IPS DF 4.7 (cell line): ENCODE data around the gene NELL2.
"Not testable (repeated sequence)": the region's sequence is repeated elsewhere in the genome, so short reads cannot be mapped to it uniquely, and the experiment has no call there.

Experiments used
- DNase-seq: peaks from one replicate; pipeline ENCODE4 v3.0.0-alpha.2; 2013; ENCODE audit warnings: low spot score; ENCODE audit errors: extremely low read depth

The NELL2 gene

GRCh38 chr12:44875954-44876543, at the start of gene NELL2:
TSS of gene NELL2 (minus strand) at chr12:44876315. CDS start at chr12:44875869, 446 bp downstream.
- DNase-seq: no peak

GRCh38 chr12:44921736-44922135, 45.6 kb upstream of the NELL2 start:
- no peak for DNase-seq

GRCh38 chr12:44917141-44917540, 41.0 kb upstream of the NELL2 start:
- no peak for DNase-seq

DNA sequence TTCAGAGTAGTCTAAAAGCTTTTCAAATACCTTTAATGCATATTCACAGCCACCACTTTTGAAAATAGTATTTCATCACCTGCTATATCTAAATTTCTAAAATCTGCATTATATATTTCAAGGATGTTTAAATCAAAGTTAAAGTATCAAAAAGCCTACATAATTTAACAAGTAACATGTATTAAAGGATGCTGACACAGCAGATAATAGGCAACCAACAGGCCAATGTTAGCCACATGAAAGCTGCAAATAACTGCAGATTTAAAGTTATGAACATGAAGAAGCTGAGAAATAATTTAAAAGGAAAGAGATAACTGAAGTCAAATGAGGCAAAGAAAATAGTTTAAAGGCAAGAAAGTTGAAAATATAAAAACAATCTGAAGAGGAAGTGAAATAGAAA, 39.8 kb upstream of the NELL2 start:
- no peak for DNase-seq

GRCh38 chr12:44904321-44904720, 28.2 kb upstream of the NELL2 start:
- DNase-seq: no peak

DNA sequence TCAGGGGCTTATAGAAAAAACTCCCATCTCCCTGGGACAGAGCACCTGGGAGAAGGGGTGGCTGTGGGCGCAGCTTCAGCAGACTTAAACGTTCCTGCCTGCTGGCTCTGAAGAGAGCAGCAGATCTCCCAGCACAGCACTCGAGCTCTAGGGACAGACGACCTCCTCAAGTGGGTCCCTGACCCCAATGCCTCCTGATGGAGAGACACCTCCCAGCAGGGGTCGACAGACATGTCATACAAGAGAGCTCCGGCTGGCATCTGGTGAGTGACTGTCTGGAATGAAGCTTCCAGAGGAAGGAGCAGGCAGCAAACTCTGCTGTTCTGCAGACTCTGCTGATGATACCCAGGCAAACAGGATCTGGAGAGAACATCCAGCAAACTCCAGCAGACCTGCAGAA, 22.0 kb upstream of the NELL2 start:
- DNase-seq: not testable (repeated sequence)

GRCh38 chr12:44889926-44890325, 13.8 kb upstream of the NELL2 start:
- DNase-seq: no peak

DNA sequence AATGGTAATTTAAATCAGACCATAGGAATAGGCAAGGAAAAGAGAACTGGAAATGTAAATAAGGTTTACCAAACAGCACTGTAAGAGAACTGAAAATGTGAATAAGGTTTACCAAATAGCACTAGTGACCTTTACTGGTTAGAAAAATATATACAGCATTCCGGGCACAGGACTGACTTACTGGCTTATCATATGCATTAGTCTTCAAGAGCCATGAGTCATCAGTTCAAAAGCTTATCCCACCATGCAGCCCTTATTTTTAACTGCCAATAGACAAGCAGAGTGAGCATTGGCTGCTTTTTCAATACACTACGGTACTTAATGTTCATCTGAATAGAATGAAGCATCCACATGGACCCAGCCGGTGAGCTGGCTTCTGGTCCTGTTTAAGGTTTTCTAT, 13.0 kb upstream of the NELL2 start:
- DNase-seq: no peak

DNA sequence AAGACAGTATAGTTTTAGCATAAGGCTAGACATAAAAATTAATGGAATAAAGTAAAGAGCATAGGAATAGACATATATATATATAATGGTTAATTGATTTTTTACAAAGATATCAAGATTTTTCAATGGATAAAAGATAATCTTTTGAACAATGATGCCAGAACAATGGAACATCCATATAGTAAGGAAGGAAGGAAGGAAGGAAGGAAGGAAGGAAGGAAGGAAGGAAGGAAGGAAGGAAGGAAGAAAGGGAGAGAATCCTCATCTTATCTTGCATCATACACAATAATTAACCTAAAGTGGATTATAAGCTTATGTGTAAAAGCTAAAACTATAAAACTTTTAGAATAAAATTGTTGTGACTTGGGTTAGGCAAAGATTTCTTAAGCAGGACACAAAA, 9.8 kb upstream of the NELL2 start:
- DNase-seq: no peak

- DNase-seq: no peak
Observed at GRCh38 chr12:44881197-44881596, 5.1 kb upstream of the NELL2 start.

GRCh38 chr12:44876544-44877410, 662 bp upstream of the NELL2 start:
- DNase-seq: no peak

GRCh38 chr12:44875417-44875953, 630 bp downstream of the NELL2 start:
- DNase-seq: no peak

- DNase-seq: no peak
Observed at GRCh38 chr12:44874981-44875416, 1.1 kb downstream of the NELL2 start.

GRCh38 chr12:44873898-44874297, 2.2 kb downstream of the NELL2 start:
- no peak for DNase-seq

- no peak for DNase-seq
Observed at GRCh38 chr12:44869503-44869902, 6.6 kb downstream of the NELL2 start.

DNA sequence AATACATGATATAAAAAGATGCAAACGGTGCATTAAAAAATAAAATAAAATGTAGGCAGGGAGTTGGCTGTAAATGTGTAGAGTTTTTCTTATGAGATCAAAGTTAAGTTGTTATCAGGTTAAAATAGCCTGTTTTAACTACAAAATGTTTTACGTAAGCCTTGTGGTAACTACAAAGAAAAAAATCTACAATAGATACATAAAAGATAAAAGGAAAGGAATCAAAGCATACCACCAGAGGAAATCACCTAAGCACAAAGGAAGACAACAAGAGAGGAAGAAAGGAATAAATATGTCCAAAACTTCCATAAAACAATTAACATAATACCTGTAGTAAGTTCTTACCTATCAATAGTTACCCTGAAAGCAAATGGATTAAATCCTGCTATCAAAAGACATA, 12.2 kb downstream of the NELL2 start:
- DNase-seq: no peak

- DNase-seq: no peak
Observed at GRCh38 chr12:44859998-44860689, 16.0 kb downstream of the NELL2 start.

DNA sequence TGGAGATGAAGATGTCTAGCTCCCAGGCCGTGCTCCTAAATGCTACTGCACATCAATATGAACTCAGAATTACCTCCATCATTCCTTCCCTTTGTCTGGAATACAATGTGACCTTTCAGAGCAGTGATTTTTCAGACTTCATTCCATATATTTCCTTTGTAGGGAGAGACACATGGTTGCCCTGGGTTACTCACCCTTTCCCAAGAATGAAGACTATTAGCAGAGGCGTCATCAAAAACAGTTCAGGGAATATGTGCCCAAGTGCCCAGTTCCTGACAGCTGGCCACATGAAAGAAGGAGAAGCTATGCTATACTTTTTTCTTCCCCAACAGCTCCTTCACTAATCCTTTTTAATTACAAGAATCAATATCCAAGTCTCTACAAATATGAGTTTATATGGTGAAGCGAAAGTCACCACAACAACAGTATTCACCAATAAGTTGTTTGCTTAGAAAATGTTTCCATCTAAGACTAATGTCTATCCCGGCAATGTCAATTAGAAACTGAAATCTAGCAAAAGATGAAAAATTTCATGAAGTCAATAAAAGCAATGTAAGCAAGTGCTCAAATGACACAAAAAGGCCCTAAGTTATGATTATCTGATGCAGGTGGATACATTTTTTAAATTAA, 17.8 kb downstream of the NELL2 start:
- DNase-seq: no peak

DNA sequence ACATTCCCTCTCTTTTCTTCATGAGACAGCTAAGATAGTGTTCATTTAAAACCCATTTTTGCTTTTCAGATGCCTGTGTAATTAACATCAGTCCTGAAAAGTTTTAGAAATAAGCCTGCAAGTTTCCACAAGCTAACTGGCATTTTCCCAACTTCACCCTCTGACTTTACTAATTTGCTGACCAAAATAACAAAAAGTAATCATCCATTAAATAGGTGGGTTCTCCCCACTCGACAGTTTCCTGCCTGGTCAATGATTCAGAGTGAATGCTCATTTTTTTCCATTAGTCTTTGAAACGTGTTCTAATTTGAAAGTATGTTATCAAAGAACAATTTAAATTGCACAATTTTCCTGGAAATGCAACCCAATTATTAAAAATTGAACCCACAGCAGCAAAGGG, 23.6 kb downstream of the NELL2 start:
- DNase-seq: no peak

DNA sequence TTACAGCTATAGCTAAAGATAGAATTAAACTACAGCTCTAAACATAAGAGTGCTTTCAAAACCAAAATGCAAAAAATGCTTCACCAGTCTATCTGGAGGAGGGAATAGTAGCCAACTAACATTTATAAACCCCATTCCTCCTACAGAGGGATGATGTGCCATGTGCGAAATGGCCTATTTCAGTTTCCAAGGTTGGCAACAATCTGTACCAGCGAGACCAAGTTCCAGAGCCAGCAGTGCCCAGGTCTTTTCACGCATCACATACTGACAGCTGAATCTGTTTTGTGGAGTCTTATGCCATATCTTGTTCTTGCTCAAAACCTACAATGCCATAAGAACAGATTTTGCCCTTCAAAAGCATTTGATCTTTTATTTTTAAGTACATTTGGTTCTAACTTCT, 24.5 kb downstream of the NELL2 start:
- no peak for DNase-seq

GRCh38 chr12:44848703-44849085, 27.4 kb downstream of the NELL2 start:
- DNase-seq: no peak
